Activated CD4-positive, alpha-beta T cell treated with anti-CD3 and anti-CD28 coated beads, Interleukin-2, amount 50 U/mL, for 1 hour (primary cell): ENCODE results near the gene DNASE1L3.
"Not testable (repeated sequence)": the region's sequence is repeated elsewhere in the genome, so short reads cannot be mapped to it uniquely, and the experiment has no call there.

Experiments used
- DNase-seq: peaks from one replicate; pipeline ENCODE4 v3.0.0-alpha.2; 2020

DNASE1L3 gene

GRCh38 chr3:58210761-58211460 lies at the start of gene DNASE1L3:
DNASE1L3 (minus strand) TSS chr3:58210972; CDS start chr3:58210906, 66 bp downstream.
- DNase-seq = no peak

GRCh38 chr3:58260261-58260731 lies 49.5 kb upstream of the DNASE1L3 start:
- no peak for DNase-seq

DNA sequence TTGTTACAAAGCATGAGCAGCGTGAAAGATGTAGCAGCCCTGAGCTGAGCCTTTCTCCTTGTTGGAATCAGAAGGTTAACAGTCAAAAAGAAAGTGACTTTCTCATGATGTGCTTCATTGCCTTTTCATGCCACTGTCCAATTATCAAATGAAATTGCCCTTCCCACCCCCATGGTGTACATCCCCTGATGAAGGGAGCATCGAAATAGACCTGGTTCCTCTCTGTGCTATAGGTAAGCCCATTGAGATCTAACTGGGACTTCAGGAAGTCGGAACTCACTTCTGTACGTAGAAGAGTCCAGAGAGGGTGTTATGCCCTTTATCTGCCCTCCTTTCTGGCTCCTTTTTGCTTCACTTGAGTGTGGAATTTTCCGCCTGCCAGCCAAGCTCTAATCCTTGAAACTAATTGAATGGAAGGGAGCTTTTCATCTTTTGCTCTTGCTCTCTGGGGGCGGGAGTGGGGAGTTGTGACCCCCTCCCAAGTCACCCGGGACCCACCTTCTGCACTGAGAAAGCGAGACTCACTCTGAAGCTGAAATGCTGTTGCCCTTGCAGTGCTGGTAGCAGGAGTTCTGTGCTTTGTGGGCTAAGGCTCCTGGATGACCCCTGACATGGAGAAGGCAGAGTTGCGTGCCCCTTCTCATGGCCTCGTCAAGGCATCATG lies 47.8 kb upstream of the DNASE1L3 start:
- DNase-seq = no peak

DNA sequence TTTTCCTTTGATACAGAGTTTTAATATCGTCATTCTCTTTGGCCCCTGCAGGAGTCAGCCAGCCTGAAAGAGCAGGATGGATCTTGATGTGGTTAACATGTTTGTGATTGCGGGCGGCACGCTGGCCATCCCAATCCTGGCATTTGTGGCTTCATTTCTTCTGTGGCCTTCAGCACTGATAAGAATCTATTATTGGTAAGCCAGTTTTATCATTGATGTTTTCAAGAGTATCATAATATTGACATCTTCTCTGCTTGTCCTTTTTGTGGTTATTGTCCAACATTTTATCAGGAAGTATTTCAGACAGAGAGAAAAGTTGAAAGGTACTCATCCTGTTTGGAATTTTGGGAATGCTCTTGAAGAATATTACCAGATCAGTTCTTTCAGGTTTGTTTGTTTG lies 45.7 kb upstream of the DNASE1L3 start:
- no peak for DNase-seq

GRCh38 chr3:58256061-58256460 lies 45.3 kb upstream of the DNASE1L3 start:
- no peak for DNase-seq

- DNase-seq = no peak
Measured at GRCh38 chr3:58254144-58254543, 43.4 kb upstream of the DNASE1L3 start.

DNA sequence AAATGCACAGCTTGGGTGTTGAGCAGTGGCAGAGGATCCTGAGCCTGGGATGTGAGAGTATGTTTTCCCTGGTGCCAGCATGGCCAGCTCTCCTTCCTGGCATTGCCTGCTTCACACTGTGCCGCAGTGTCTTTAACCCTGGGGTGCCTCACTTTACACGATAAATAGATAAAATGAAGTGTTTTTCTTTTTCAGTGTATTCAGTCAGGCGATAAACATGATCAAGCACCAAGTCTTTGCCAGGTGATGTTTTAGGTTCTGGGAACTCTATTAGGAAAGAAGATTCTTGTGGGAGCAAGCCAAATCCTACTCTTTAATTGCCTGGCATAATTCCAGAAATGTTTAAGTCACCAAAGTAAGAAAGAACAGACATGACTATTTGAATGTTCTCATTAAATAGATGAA lies 40.9 kb upstream of the DNASE1L3 start:
- DNase-seq = no peak

- DNase-seq = no peak
Measured at GRCh38 chr3:58250093-58250707, 39.4 kb upstream of the DNASE1L3 start.

DNA sequence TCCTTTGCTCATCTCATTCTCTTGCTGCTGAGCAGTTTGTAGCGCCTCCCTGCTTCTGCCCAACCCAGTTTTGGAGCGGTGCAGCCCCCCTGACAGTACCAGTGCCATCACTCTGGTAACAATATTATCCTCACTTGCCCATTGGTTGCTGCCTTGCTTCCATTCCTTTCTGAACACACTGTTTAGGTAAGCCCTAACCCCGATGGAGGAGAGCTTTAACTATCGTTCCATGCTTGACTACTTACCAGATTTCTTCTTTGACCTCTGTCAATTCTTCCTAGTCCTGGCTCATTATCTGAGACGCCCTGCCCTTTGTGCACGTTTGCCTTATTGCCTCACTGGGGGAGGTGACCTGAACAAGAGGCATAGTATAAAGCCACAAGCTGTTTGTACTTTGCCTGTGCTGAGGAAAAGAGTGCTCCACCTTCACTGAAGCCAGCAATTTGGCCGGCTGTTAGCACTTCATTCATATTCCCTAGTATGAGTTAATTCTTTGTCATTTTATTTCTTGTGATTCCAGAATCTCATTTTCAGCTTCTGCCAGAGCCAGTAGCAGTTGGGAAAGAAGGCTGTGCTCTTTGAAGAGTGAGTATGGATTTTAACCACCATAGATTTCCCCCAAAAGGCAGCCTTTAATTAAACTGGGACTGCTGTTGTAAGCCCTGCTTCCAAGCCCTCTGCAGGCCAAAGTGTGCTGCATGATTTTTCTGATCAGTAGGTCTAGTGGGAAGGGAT lies 38.8 kb upstream of the DNASE1L3 start:
- no peak for DNase-seq

- DNase-seq = no peak
Measured at GRCh38 chr3:58246148-58247047, 35.6 kb upstream of the DNASE1L3 start.

- no peak for DNase-seq
Measured at GRCh38 chr3:58243976-58244585, 33.3 kb upstream of the DNASE1L3 start.

GRCh38 chr3:58242860-58243259 lies 32.1 kb upstream of the DNASE1L3 start:
- not testable (repeated sequence) for DNase-seq

DNA sequence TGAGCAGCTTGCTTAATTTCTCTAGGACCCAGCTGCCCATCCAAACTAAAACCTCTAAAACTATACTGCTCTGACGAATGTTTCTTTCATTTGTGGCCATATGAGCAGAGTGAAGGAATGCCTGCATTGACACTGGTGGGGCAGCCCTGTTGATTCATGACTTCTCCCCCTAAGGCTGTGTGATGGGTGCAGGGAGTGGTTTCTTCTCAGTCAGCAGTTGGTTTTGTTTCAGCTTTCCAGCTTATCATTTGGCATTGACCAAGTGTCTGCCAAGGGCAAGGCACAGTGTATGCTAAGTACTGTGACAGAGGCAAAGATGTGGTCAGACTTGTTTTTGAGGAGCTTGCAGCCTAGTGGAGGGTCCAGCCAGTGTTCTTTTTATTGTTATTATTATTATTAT lies 31.6 kb upstream of the DNASE1L3 start:
- DNase-seq = no peak

DNA sequence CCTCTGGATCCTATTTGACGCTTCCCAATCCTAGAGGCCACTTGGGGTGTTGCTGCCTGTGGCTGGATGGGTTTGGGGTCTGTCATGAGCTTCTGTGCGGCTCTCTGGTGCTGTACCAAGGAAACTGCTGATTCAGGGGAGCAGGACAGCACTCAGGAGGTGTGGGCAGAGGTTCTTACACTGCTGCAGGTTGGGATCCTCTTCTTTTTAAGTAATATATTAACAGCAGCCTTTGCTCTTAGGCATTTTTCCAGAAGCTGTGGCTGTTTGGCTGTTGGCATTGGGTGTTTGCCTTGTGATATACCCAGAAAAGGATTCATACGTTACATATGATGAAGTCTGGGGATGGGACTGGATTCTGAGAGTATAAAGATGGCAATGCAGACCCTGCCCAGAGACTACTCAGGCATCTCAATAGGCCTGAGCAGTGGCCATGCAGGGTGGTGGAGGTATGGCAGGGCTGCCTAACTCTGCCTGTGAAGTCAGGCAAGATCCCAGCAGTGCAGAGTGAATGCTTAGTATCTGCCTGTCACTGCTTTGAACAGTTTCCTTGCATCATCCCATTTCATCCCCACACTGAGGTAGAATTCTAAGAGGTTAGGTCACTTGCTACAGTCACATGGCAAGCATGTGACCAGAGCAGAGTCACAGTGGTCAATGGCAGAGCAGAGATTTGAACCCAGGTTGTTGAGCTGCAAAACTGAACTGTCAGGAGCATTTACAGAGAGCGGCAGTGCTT lies 30.7 kb upstream of the DNASE1L3 start:
- no peak for DNase-seq

DNA sequence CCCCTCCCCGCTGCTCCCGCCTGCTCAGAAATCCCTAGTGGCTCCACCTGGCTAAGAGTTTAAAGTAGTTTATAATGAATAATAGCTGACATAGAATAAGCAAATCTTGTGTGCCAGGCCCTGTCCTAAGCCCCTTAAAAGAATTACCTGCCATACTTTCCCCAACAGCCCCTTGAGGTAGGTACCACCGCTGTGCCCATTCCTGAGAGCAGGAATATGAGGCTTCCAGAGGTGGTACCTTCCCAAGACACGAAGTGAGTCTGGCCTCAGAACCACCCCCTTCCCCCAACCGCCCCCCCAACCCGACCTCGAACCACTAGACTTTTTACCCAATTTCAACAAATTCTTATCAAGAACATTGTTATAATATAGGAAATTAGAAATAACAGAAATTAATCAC lies 28.1 kb upstream of the DNASE1L3 start:
- DNase-seq = no peak

DNA sequence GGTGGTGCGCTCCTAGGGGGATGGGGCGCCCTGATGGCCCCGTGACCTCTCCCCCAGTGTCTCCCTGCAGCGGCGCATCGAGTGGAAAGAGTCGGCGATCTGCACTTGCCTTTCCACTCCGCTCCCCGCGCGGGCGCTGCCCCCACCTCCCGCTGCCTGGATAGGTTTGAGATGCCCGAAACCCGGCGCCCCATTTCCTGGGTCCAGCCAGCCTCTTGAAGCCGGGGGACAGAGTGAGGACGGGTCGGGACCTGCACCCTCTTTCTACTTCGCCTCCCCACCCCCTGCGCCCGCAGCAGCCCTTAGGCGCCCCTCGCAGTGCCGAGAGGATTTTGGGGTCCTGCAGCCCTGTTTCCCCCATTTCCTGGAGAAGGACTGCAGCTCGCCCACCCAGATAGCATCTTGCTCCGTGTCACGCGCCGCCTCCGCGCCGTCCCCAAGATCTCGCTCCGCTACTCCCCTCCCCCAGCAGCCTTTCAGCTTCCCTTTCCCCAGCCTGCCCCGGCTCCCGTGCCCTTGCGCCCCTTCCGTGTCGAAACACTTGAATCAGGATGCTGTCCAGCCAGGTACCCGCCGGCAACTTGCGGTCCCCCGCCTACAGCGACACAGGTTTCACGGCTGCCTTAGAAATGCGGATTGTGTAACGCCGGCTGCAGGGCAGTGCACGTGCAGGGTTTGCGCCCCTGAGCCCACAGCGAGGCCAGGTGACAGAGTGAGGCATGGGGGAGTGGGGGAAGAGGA lies 27.3 kb upstream of the DNASE1L3 start:
- peak; percentile 56 for DNase-seq

- DNase-seq = peak; percentile 77
Measured at GRCh38 chr3:58237238-58237940, 26.6 kb upstream of the DNASE1L3 start, which contains the start of gene ABHD6. ABHD6 (plus strand) TSS chr3:58237792; CDS start chr3:58256587, 18,795 bp downstream.

- DNase-seq = no peak
Measured at GRCh38 chr3:58236527-58237237, 25.9 kb upstream of the DNASE1L3 start.

DNA sequence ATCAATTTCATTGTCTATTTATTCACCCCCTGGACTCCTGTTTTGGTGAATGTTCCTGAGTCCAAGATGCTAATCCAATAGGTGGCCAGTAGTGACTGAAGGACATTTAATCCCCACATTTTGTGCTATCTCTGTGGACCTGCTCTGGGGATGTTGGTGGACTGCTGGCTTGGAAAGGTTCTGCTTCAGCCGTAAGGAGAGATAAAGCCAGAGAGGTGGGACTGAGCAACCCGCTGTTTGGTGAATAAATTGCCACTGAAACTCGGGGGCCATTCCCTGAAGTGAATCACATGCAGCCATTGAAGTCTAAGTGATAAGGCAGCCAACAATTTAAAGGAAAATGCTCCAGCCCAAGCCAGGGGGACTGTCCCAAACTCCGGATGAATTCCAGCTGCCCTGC lies 25.2 kb upstream of the DNASE1L3 start:
- DNase-seq = no peak
